Brain microvascular endothelial cell (primary cell): ENCODE results near the gene ZNF526.

Experiments
- DNase-seq: peaks from one replicate; pipeline ENCODE4 v3.0.0-alpha.2; 2020
- H3K27ac ChIP-seq: fragments of 250-450 bp; sonication (Bioruptor Pico); 2 replicates; pipeline ENCODE4 v1.5.1; 2020; ENCODE audit warnings: mild to moderate bottlenecking, moderate library complexity
- H3K27me3 ChIP-seq: fragments of 250-450 bp; sonication (Bioruptor Pico); replicated peaks from 2 replicates; pipeline ENCODE4 v1.5.1; 2020; ENCODE audit warnings: mild to moderate bottlenecking
- H3K36me3 ChIP-seq: fragments of 250-450 bp; sonication (Bioruptor Pico); replicated peaks from 2 replicates; pipeline ENCODE4 v1.5.1; 2020; ENCODE audit warnings: mild to moderate bottlenecking
- H3K4me3 ChIP-seq: 2 replicates; pipeline ENCODE4 v1.5.1; 2011; ENCODE audit warnings: low read depth, mild to moderate bottlenecking, control low read depth, low read length, moderate library complexity
- CTCF ChIP-seq: IDR thresholded peaks from 2 replicates; pipeline ENCODE4 v1.5.1; 2011; ENCODE audit warnings: low read depth, mild to moderate bottlenecking, moderate library complexity, low read length, control low read depth, inconsistent platforms; ENCODE audit errors: missing control alignments
- in situ Hi-C: cut with HindIII; loops from 2 replicates; pipeline ENCODE4 v1.10.0; 2017; ENCODE audit warnings: low sequenced_read_pairs, low pct_ligation_motif_present

Gene ZNF526

GRCh38 chr19:42244347-42245220 lies 24.5 kb downstream of the ZNF526 start:
- peak; percentile 82 for TF ChIP-seq CTCF
- H3K36me3 ChIP-seq: peaks cover 17% of the 10 kb centered on the region
- H3K4me3 ChIP-seq: peak overlapping the region; percentile 83
- in situ Hi-C loops: no loop called here
- H3K27me3 ChIP-seq: no peaks in the 10 kb centered on the region
- DNase-seq: peak; percentile 92
- H3K27ac ChIP-seq: peak overlapping the region; percentile 60

GRCh38 chr19:42245231-42245630 lies 25.1 kb downstream of the ZNF526 start:
- Histone ChIP-seq H3K4me3 (no peak overlapping the region), H3K27ac (peak overlapping the region; percentile 60), H3K27me3 (no peaks in the 10 kb centered on the region), H3K36me3 (peaks cover 20% of the 10 kb centered on the region)
- in situ Hi-C loops: no loop called here
- DNase-seq: no peak
- no peak for TF ChIP-seq CTCF

- Histone ChIP-seq H3K4me3 (no peak overlapping the region), H3K27ac (no peak overlapping the region), H3K27me3 (no peaks in the 10 kb centered on the region), H3K36me3 (peaks cover 22% of the 10 kb centered on the region)
- in situ Hi-C loops: no loop called here
- peak; percentile 77 for DNase-seq
- peak; percentile 89 for TF ChIP-seq CTCF
These were observed 26.2 kb downstream of the ZNF526 start for GRCh38 chr19:42246143-42246921.

GRCh38 chr19:42246922-42247639 lies 27.0 kb downstream of the ZNF526 start:
- Histone ChIP-seq H3K4me3 (no peak overlapping the region), H3K36me3 (peaks cover 22% of the 10 kb centered on the region), H3K27ac (no peak overlapping the region), H3K27me3 (no peaks in the 10 kb centered on the region)
- TF ChIP-seq CTCF: no peak
- in situ Hi-C loops: no loop called here
- DNase-seq: no peak

- Histone ChIP-seq H3K36me3 (peaks cover 22% of the 10 kb centered on the region), H3K27ac (no peak overlapping the region), H3K27me3 (no peaks in the 10 kb centered on the region), H3K4me3 (no peak overlapping the region)
- no peak for TF ChIP-seq CTCF
- in situ Hi-C loops: no loop called here
- no peak for DNase-seq
These were observed 27.6 kb downstream of the ZNF526 start for GRCh38 chr19:42247640-42248199.
